B cell (primary cell): Measurements from ENCODE around the gene COLGALT1. TPM values are rescaled to one million over a fixed set of nuclear protein-coding genes. Genes with fewer than 3 reads are reported as not detected.
"Not testable (repeated sequence)": the region's sequence is repeated elsewhere in the genome, so short reads cannot be mapped to it uniquely, and the experiment has no call there.

Experiments used
- ATAC-seq: fragments of 200-7000 bp; cut with Tn5 transposase; one replicate; pipeline ENCODE4 v1.10.0; 2021; ENCODE audit warnings: low read depth, mild to moderate bottlenecking, moderate number of reproducible peaks, moderate library complexity
- CTCF ChIA-PET: fragments of 350-600 bp; sonication (Branson Sonifier 250); formaldehyde crosslinking; loops from one replicate; lab custom pipeline; 2021; ENCODE audit warnings: antibody characterized with exemption, inconsistent platforms; lab: Charles Lee
- POLR2A ChIA-PET: fragments of 350-600 bp; sonication (Branson Sonifier 250); formaldehyde crosslinking; loops from one replicate; lab custom pipeline; 2021; ENCODE audit warnings: antibody characterized with exemption; lab: Charles Lee
- DNase-seq: peaks from one replicate; pipeline ENCODE4 v3.0.0; 2013
- H2AFZ ChIP-seq: 2 replicates; pipeline ENCODE4 v1.6.1; 2012; ENCODE audit warnings: mild to moderate bottlenecking, low read depth, low read length; ENCODE audit not compliant: insufficient read depth, poor library complexity, severe bottlenecking
- H3K27ac ChIP-seq, 2 donors: 1 replicate in 1 of 2; 2 replicates in 1 of 2; pipeline ENCODE4 v1.5.1; 2012 to 2013; ENCODE audit warnings: low read length in 2 of 2, mild to moderate bottlenecking in 2 of 2, moderate library complexity in 1 of 2
- H3K27me3 ChIP-seq, 4 experiments: fragments of 200-600 bp in 1 of 4; sonication (generic) in 1 of 4; replicated peaks in 1 of 4; 1 replicate in 2 of 4; 2 replicates in 2 of 4; pipeline versions ENCODE4 v1.6.1 to v1.7.0; 2013 to 2016; ENCODE audit warnings: low read length in 3 of 4, mild to moderate bottlenecking in 2 of 4, mixed read lengths in 1 of 4, moderate library complexity in 1 of 4; ENCODE audit not compliant: insufficient read depth in 4 of 4, control insufficient read depth in 3 of 4; ENCODE audit errors: control extremely low read depth in 1 of 4
- H3K36me3 ChIP-seq, 2 experiments: replicated peaks in 1 of 2; 1 replicate in 1 of 2; 2 replicates in 1 of 2; pipeline versions ENCODE4 v1.6.1 to v1.7.1; 2013; ENCODE audit warnings: low read length in 1 of 2; ENCODE audit not compliant: insufficient read depth in 2 of 2, control insufficient read depth in 1 of 2; ENCODE audit errors: control extremely low read depth in 1 of 2, extremely low read depth in 1 of 2
- H3K4me1 ChIP-seq, 2 donors: fragments of 200-600 bp in 1 of 2; sonication (generic) in 1 of 2; 1 replicate in 1 of 2; 2 replicates in 1 of 2; pipeline versions ENCODE4 v1.5.1 to v1.6.1; 2013 to 2017; ENCODE audit warnings: low read length in 2 of 2; ENCODE audit not compliant: control insufficient read depth in 2 of 2, insufficient read depth in 2 of 2
- H3K4me2 ChIP-seq: replicated peaks from 2 replicates; pipeline ENCODE3; 2012; ENCODE audit warnings: mild to moderate bottlenecking, low read depth, low read length; ENCODE audit not compliant: poor library complexity, severe bottlenecking
- H3K4me3 ChIP-seq, 5 experiments: fragments of 200-600 bp in 1 of 5; sonication (generic) in 1 of 5; 1 replicate in 3 of 5; 2 replicates in 2 of 5; pipeline versions ENCODE4 v1.5.1 to v1.7.0; 2011 to 2016; ENCODE audit warnings: low read length in 4 of 5, mild to moderate bottlenecking in 4 of 5, low read depth in 2 of 5, control low read depth in 1 of 5, moderate library complexity in 1 of 5; ENCODE audit not compliant: insufficient read depth in 1 of 5; ENCODE audit errors: control extremely low read depth in 1 of 5, extremely low read depth in 1 of 5
- H3K79me2 ChIP-seq: fragments of 200-600 bp; sonication (generic); one replicate; pipeline ENCODE4 v1.6.0; 2016; ENCODE audit warnings: low read length; ENCODE audit not compliant: control insufficient read depth, insufficient read depth
- H3K9ac ChIP-seq: fragments of 200-600 bp; sonication (generic); 2 replicates; pipeline ENCODE4 v1.6.1; 2017; ENCODE audit warnings: mild to moderate bottlenecking, low read length, moderate library complexity
- H3K9me3 ChIP-seq, 3 donors: one replicate each; pipeline versions ENCODE4 v1.6.1 to v1.7.1; 2013; ENCODE audit warnings: low read length in 2 of 3; ENCODE audit not compliant: control insufficient read depth in 2 of 3, insufficient read depth in 1 of 3; ENCODE audit errors: control extremely low read depth in 1 of 3
- H4K20me1 ChIP-seq: 2 replicates; pipeline ENCODE4 v1.6.0; 2012; ENCODE audit warnings: mild to moderate bottlenecking, low read length; ENCODE audit not compliant: insufficient read depth, control insufficient read depth, poor library complexity, severe bottlenecking
- H3K27ac Mint-ChIP-seq: one replicate; pipeline ENCODE4 v1.8.0; 2021; ENCODE audit warnings: mixed read lengths
- H3K27me3 Mint-ChIP-seq: one replicate; pipeline ENCODE4 v1.8.0; 2021; ENCODE audit warnings: mixed read lengths
- H3K4me1 Mint-ChIP-seq: one replicate; pipeline ENCODE4 v1.8.0; 2021; ENCODE audit warnings: mixed read lengths
- H3K4me3 Mint-ChIP-seq: one replicate; pipeline ENCODE4 v1.8.0; 2021; ENCODE audit warnings: mixed read lengths
- H3K9me3 Mint-ChIP-seq: one replicate; pipeline ENCODE4 v1.8.0; 2022; ENCODE audit warnings: mixed read lengths; ENCODE audit not compliant: insufficient read depth
- EZH2 ChIP-seq: IDR thresholded peaks from 2 replicates; pipeline ENCODE4 v1.6.1; 2012; ENCODE audit warnings: borderline replicate concordance, low read depth, mild to moderate bottlenecking, moderate library complexity, low read length; ENCODE audit not compliant: insufficient read depth, poor library complexity, severe bottlenecking
- WGBS: methylation state at CpG from one replicate; pipeline ENCODE4 v1.1.5; 2013; ENCODE audit warnings: missing lambda C conversion rate; ENCODE audit not compliant: insufficient coverage; 5-methylcytosine and 5-hydroxymethylcytosine counted together
- intact Hi-C: fragments of 100-400 bp; cut with micrococcal nuclease; formaldehyde crosslinking; loops from one replicate; pipeline ENCODE4 v1.10.0; 2022
- polyA plus RNA-seq: library from polyadenylated mRNA; depleted of rRNA; stranded (reverse); fragments of >200 nt; gene quantifications from 2 replicates; pipeline ENCODE4 v1.2.3, GENCODE V29; 2012
- total RNA-seq, 2 donors: library from RNA; stranded (reverse); fragments of 120-200 nt in 1 of 2; gene quantifications; 1 replicate in 1 of 2; 2 replicates in 1 of 2; pipeline versions ENCODE4 v1.2.3 to v1.2.4, GENCODE V29; 2013 to 2022
- TF ChIP-seq, protein P1 (sequence below): fragments of 200-600 bp; IDR thresholded peaks from one replicate; pipeline ENCODE4 v1.8.0; 2022; ENCODE audit warnings: antibody characterized with exemption, mild to moderate bottlenecking

Gene COLGALT1
- total and polyA plus RNA-seq, 2 donors (not counting 1 experiment from before 2014, with no cell fraction given): 108 to 126 TPM

- Histone ChIP-seq H3K4me2 (no peak overlapping the region), H2AFZ (no peak overlapping the region), H4K20me1 (no peaks in the 10 kb centered on the region), H3K4me1 (peaks cover 11 to 21% of the 10 kb centered on the region in 2 donors), H3K9me3 (peaks cover 0 to 16% (median 7%) of the 10 kb centered on the region in 3 donors), H3K4me3 (no peak overlapping the region), H3K36me3 (peaks cover 6 to 20% of the 10 kb centered on the region in 2 experiments), H3K27ac (no peak overlapping the region), H3K27me3 (no peaks in the 10 kb centered on the region), H3K79me2 (peaks cover 23% of the 10 kb centered on the region), H3K9ac (no peak overlapping the region)
- H3K4me3 Mint-ChIP-seq: no peak overlapping the region
- WGBS: no CpG with 5 or more reads among the region's 1 CpG
- H3K27me3 Mint-ChIP-seq: no peaks in the 10 kb centered on the region
- no peak for DNase-seq
- POLR2A ChIA-PET: interaction anchor here (0.7 kb wide), 1 partner anchor 22 kb away, joined by 3 read pairs; no protein-coding TSS in a partner anchor
- intact Hi-C loops: no loop called here
- no peak overlapping the region for H3K27ac Mint-ChIP-seq
- H3K4me1 Mint-ChIP-seq: peaks cover 27% of the 10 kb centered on the region
- ATAC-seq: no peak
- CTCF ChIA-PET: no interaction called here
- H3K9me3 Mint-ChIP-seq: no peaks in the 10 kb centered on the region
- no peak for TF ChIP-seq EZH2
- TF ChIP-seq, protein P1, sequence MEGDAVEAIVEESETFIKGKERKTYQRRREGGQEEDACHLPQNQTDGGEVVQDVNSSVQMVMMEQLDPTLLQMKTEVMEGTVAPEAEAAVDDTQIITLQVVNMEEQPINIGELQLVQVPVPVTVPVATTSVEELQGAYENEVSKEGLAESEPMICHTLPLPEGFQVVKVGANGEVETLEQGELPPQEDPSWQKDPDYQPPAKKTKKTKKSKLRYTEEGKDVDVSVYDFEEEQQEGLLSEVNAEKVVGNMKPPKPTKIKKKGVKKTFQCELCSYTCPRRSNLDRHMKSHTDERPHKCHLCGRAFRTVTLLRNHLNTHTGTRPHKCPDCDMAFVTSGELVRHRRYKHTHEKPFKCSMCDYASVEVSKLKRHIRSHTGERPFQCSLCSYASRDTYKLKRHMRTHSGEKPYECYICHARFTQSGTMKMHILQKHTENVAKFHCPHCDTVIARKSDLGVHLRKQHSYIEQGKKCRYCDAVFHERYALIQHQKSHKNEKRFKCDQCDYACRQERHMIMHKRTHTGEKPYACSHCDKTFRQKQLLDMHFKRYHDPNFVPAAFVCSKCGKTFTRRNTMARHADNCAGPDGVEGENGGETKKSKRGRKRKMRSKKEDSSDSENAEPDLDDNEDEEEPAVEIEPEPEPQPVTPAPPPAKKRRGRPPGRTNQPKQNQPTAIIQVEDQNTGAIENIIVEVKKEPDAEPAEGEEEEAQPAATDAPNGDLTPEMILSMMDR: no peak
Observed at GRCh38 chr19:17517898-17518297, 37.6 kb upstream of the COLGALT1 start.

DNA sequence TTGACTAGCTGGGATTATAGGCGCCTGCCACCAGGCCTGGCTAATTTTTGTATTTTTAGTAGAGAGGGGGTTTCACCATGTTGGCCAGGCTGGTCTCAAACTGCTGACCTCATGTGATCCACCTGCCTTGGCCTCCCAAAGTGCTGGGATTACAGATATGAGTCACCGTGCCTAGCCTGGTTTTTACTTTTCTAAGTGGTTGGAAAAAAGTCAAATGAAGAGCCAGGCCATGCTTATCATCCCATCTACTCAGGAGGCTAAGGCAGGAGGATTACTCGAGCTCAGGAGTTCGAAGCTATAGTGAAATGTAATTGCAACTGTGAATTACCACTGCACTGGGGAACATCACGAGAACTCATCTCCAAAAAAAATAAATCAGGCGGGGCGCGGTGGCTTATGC is 36.8 kb upstream of the COLGALT1 start:
- H3K27ac Mint-ChIP-seq, H3K4me2 ChIP-seq, POLR2A ChIA-PET, ATAC-seq, H3K4me3 ChIP-seq, H2AFZ ChIP-seq, H3K9ac ChIP-seq, intact Hi-C loops, H3K27me3 ChIP-seq, H3K27me3 Mint-ChIP-seq, H4K20me1 ChIP-seq, DNase-seq, H3K4me3 Mint-ChIP-seq, H3K9me3 Mint-ChIP-seq, H3K27ac ChIP-seq: not testable (repeated sequence)
- Histone ChIP-seq H3K79me2 (peaks cover 21% of the 10 kb centered on the region), H3K9me3 (peaks cover 0 to 18% (median 7%) of the 10 kb centered on the region in 3 donors), H3K4me1 (peaks cover 17 to 23% of the 10 kb centered on the region in 2 donors), H3K36me3 (peaks cover 6 to 20% of the 10 kb centered on the region in 2 experiments)
- CTCF ChIA-PET: interaction anchor here (0.6 kb wide), 1 partner anchor 68 kb away, joined by 3 read pairs; no protein-coding TSS in a partner anchor
- 63% methylated on average over 1 of the region's 8 CpGs for WGBS
- peaks cover 31% of the 10 kb centered on the region for H3K4me1 Mint-ChIP-seq
